ENCODE data around the gene RBL2.
A peak's percentile ranks its signal among the peaks of the same experiment; 100 is the strongest.
"Not testable (repeated sequence)": the region's sequence is repeated elsewhere in the genome, so short reads cannot be mapped to it uniquely, and the experiment has no call there.

The RBL2 gene

DNA sequence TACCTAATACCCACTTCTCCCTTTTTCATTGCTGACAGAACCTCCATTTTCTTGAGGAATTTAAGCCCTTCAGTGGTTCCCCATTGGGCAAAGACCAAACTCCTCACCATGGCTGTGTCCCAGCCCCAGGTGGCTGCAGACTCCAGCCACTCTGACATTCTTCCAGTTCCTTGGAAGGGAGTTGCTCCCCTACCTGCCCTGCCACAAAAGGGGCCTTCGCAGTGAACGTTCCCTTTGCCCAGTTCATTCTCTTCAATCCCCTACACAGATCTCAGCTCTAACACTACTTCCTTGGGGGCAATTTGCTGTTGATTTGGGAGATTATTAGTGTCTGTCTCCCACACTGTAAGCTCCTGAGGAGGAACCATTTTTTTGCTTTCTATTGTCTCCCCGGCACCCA lies 72.0 kb downstream of the RBL2 start:
- DNase-seq = no peak

- DNase-seq = no peak
These were observed 73.4 kb downstream of the RBL2 start for GRCh38 chr16:53507464-53508179.

GRCh38 chr16:53509906-53510703 lies 75.8 kb downstream of the RBL2 start:
- DNase-seq = peak; percentile 61 to 70

- no peak for DNase-seq
These were observed 76.4 kb downstream of the RBL2 start for GRCh38 chr16:53510704-53511070.

DNA sequence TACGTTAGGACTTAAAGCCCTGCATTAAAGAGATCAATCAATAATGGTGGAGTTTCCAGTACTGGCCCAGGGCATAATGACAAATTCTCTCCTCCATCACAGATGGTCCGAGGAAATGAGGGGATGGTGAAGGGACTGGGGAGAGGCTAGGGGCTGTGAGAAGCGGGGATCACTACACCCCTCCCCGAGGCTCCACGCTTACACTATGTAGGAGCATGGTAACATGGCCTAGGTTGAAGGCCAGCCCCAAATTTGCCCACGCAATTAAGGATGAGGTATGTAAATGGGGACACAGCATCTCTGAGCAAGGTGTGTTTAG lies 76.8 kb downstream of the RBL2 start:
- no peak for DNase-seq

DNA sequence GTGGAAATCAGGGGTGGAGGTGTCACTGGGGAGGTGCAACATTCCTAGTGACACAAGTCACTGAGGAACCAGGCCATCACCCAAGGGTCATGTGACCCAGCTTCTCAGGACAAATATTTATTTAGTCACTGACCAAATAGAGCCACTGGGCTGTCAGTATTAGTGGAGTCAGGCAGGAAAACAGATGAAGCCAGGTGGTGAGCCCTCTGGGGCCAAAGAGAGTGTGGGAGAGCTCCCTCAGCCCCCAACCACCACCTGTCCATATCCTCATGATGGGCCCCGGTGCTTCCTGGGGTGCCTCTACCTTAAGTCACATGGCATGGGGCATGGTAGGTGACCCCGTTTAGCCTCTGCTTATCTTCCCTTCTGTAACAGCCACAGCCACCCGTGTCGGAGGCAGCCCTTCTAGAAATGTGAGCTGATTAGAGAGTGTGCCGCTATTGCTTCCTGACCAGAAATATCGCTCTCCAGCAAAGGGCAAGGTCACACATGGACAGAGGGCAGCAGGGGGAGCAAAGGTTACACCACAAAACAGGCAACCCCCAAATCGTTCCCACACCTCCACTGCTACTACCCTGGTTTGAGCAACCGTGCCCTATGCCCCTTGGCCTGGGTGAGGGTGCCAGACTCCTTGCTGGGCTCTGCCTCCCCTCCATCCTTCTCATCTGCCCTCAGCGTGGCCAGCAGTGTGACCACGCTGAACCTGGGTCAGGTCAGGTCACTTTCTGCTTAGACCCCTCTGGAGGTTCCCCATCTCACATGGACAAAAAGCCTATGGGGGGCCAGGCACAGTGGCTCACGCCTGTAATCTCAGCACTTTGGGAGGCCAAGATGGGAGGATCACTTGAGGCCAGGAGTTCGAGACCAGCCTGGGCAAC lies 77.4 kb downstream of the RBL2 start:
- DNase-seq = no peak

DNA sequence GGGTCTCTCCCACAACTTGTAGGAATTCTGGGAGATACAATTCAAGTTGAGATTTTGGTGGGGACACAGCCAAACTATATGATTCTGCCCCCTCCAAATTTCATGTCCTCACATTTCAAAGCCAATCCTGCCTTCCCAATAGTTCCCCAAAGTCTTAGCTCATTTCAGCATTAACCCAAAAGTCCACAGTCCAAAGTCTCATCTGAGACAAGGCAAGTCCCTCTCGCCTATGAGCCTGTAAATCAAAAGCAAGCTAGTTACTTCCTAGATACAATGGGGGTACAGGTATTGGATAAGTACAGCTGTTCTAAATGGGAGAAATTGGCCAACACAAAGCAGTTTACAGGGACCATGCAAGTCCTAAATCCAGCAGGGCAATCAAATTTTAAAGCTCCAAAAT lies 78.5 kb downstream of the RBL2 start:
- not testable (repeated sequence) for DNase-seq

DNA sequence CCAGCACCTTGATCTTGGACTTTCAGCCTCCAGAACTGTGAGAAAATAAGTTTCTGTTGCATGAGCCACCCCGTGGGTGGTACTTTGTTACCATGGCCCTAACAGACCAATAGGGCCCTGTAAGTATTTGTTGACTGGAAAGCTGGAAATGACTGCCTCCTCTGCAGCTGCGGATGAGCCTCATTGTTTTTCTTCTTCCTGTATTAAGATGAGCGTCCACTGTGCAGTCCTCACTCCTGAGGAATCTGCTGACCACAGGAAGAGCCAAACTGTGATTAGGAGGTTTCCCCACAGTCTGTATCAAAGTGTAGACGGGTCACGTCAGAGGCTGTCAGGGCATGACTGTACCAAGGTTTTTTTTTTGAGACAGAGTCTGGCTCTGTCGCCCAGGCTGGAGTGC lies 81.0 kb downstream of the RBL2 start:
- DNase-seq = no peak

DNA sequence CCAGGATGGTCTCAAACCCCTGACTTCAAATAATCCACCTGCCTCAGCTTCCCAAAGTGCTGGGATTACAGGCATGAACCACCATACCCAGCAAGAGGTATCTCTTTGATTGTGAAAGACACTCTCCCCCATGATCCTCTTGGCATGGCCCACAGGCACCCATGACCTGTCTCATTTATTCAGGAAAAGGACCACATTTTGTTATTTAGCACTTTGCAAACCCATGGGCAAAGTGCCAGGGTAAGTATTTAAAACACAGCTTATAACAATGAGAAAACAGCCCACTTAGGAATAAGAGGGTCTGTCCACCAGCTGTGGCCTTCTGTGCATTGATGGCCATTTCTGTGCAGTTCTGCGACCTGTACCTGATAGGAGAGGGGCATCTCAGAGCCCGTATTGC lies 81.5 kb downstream of the RBL2 start:
- no peak for DNase-seq

GRCh38 chr16:53517851-53518250 lies 83.6 kb downstream of the RBL2 start:
- no peak for DNase-seq

DNA sequence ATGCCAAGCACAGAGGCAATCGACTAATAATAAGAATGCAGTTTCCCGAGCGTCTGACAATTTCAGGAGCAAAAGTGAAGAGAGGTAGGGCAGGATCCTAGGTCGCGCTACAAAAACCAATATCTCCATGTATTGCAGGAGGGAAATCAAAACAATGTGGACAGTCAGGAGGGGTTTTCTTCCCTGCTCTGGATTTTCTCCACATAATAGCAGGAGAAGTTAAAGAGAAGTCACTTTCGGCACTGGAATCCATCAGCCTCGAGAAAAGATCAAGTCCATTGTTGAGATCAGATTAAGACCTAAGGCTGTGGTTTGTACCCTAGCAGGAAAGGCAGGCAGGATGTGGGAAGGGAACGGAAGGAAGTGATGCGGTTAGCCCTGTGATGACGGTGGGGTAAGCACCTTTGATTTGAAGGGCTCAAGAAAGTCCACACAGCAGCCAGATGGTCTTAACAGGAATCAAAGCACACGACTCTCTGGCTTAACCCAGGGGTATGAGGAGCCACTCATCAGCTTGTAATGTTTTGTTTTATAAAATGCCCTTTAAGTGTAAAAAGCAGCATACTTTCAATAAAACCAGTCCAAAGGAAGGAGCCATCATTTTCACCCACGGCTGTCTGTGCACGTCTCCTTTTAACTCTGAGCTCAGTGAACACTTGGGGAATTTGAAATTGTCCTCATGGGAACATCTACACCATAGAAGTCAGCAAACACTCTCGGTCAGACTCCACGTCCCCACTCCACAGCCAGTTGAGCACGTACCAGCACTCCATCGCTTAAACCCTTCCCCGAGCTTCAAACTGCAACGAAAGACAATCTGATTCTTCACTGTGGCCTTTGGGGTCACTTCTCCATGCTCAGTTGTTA lies 84.5 kb downstream of the RBL2 start:
- DNase-seq = peak; percentile 89

GRCh38 chr16:53519417-53520091 lies 85.3 kb downstream of the RBL2 start:
- DNase-seq = peak in 1 of 2 donors; percentile 25

DNA sequence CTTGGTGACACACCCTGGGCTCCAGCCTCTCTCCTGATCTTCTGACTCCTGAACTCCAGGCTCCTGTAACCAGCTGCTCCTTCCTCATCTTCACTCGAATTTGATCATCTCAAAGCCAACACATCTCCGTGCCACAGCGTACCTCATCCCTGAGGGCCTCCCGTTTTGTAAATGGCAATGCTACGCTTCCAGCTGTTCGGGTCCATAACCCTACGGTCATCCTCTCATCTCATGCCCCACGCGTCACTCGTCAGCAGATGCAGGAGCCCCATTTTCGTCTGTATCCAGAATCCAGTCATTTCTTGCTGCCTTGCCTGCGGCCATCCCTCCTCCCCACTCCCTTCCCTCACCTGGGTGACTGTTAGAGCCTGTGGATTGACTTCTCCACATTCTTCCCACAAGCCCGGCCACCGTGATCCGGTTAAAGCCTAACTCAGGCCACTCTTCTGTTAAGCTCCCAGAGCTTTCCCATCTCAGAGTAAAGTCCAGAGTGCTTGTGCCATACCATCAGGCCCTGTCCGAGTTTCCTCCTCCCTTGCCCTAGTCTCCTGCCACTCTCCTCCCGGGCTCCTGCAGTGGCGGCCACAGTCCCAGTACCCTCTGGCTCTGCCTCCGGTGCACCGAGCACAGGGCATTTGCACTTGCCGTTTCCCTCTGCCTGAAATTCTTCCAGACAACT lies 89.0 kb downstream of the RBL2 start:
- no peak for DNase-seq

DNA sequence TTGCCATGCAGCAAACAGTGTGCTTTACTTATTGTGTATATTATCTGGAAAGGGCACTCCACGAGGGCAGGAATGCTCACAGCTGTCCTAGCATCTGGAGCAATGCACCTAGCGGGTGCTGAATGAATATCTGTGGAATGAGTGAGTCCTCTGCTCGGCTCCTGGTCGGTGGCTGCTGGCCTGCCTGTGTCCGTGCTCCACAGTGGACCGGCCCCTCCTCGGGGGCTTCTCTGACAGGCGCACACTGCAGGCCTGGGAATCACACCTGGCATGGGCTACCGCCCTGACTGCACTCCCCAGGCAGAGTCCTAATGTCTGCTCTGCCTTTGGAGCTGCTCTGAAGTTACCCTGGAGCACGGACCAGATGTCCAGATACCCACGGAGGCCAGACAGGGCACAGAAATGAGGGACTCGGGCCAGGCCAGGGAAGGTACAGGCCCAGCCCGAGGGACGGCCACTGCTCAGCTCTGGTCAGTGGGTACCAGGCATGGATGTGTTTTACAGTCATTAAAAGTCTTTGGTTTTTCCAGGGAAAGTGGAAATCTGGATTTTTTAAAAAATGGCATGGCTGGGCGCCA lies 89.8 kb downstream of the RBL2 start:
- no peak for DNase-seq

DNA sequence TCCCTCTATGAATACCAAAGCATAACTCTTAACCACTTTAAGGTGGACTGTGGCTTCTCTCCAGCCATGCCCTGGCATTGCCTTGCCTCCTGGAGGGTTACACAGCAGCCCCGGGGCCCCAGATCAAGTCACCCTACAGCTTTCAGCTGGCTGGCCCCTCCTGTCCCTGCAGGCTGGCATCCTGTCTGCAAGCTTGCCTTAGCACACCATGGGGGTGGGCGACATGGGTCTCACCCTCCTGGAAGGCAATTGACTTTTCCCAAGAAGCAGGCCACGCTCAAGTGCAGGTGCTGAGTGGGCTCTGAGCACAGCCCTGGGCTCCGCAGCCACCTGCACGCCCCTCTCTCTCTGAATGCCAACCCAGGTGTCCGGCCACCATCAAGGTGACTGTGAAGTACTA lies 94.5 kb downstream of the RBL2 start:
- no peak for DNase-seq

- DNase-seq = no peak
These were observed 95.2 kb downstream of the RBL2 start for GRCh38 chr16:53529513-53529912.

GRCh38 chr16:53530046-53530445 lies 95.8 kb downstream of the RBL2 start:
- DNase-seq = no peak

DNA sequence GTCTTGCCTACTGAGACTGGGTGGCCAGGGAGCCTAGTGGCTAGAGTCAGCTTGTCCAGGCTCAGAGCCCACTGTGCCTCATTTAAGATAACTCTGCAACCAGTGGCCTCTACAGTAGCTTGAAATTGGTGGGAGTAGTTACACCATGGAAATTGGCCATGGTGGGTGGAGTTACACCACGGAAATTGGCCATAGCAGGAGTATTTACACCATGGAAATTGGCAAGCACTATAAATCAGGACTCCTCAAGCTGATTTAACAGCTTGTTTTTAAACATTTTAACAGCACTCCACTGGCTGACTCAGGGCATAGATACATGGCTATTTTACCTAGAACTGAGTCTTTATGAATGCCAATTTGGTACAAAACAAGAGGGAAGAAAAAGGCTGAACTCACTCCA lies 96.5 kb downstream of the RBL2 start:
- DNase-seq = no peak

DNA sequence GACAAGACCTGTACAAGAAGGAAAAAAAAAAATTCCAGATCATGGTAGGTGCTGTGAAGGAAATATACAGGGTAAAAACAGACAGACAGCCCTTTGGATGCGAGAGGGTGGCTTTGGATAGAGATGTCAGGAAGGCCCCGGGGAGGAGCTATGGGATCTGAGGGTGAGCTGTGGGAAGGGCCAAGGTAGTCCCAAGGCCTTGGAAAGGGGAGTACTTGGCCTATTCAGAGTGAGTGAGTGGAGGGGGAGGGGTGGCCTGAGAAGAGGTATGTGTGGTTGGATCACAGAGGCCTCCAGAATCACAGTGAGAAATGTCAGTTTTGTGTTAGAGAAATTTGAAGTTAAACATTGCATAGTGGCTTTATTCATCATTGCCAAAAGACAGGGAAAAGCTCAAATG lies 99.9 kb downstream of the RBL2 start:
- DNase-seq = no peak

DNA sequence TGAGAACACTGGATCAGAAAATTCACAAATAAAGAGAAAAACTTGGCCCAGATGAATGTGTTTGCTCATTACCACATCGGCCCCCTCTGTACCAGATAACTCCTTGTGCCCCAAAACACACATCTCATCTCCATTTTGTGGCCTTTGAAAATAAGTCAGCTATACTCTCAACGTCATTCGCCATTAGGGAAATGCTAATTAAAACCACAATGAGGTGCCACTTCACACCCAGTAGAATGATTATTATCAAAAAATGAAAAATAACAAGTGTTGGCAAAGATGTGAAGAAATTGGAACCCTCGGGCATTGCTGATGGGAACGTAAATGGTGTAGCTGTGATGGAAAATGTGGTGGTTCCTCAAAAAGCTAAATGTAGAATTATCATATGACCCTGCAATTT lies 103.4 kb downstream of the RBL2 start:
- peak in 1 of 2 donors; percentile 35 for DNase-seq

DNA sequence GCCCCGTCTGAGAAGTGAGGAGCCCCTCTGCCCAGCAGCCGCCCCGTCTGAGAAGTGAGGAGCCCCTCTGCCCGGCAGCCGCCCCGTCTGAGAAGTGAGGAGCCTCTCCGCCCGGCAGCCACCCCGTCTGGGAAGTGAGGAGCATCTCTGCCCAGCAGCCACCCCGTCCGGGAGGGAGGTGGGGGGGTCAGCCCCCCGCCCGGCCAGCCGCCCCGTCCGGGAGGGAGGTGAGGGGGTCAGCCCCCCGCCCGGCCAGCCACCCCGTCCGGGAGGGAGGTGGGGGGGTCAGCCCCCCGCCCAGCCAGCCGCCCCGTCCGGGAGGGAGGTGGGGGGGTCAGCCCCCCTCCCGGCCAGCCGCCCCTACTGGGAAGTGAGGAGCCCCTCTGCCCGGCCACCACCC lies 105.1 kb downstream of the RBL2 start:
- not testable (repeated sequence) for DNase-seq
